AG10803 (cell line): ENCODE data around the gene TLX2.

ENCODE experiments used
- DNase-seq: peaks from one replicate; pipeline ENCODE4 v3.0.0; 2010; ENCODE audit warnings: low read depth
- H3K4me3 ChIP-seq: 2 replicates; pipeline ENCODE4 v1.5.1; 2011; ENCODE audit warnings: mild to moderate bottlenecking, low read length, control low read depth
- CTCF ChIP-seq: conservative IDR thresholded peaks from 2 replicates; pipeline ENCODE4 v1.5.1; 2011; ENCODE audit warnings: mild to moderate bottlenecking, low read length, control low read depth, inconsistent platforms

The TLX2 gene

GRCh38 chr2:74502720-74503505 lies 11.3 kb upstream of the TLX2 start:
- peak; percentile 35; the same call in 1 of the 2 replicates for TF ChIP-seq CTCF
- DNase-seq, result peak; percentile 83
- peak overlapping the region; percentile 78 for H3K4me3 ChIP-seq

- no peak for DNase-seq
- no peak for TF ChIP-seq CTCF
- peak overlapping the region; percentile 78 for H3K4me3 ChIP-seq
Measured at GRCh38 chr2:74503506-74504475, 10.5 kb upstream of the TLX2 start.

DNA sequence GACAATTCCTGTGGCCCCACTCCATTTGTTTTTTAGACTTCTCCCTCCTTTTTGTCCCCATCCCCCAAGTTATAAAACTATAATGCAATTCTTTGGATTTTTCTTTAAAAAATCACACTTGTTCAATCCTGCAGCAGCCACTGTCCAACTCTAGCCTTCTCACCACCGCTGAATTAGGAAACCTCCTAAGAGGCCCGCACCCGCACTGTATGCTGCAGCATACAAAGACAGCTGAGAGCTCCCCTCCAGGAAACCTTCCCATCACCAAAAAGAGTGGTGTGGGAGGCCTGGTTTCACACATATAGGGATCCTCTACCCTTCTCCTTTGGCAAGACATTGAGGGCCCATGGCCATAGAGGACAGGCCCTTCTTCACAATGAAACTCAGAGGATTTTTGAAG lies 9.7 kb upstream of the TLX2 start:
- no peak for DNase-seq
- H3K4me3 ChIP-seq, result no peak overlapping the region; the same call in 1 of the 2 replicates
- TF ChIP-seq CTCF, result no peak

- H3K4me3 ChIP-seq, result peak overlapping the region; percentile 47
- no peak for DNase-seq
- no peak for TF ChIP-seq CTCF
Measured at GRCh38 chr2:74505448-74506246, 8.6 kb upstream of the TLX2 start.

DNA sequence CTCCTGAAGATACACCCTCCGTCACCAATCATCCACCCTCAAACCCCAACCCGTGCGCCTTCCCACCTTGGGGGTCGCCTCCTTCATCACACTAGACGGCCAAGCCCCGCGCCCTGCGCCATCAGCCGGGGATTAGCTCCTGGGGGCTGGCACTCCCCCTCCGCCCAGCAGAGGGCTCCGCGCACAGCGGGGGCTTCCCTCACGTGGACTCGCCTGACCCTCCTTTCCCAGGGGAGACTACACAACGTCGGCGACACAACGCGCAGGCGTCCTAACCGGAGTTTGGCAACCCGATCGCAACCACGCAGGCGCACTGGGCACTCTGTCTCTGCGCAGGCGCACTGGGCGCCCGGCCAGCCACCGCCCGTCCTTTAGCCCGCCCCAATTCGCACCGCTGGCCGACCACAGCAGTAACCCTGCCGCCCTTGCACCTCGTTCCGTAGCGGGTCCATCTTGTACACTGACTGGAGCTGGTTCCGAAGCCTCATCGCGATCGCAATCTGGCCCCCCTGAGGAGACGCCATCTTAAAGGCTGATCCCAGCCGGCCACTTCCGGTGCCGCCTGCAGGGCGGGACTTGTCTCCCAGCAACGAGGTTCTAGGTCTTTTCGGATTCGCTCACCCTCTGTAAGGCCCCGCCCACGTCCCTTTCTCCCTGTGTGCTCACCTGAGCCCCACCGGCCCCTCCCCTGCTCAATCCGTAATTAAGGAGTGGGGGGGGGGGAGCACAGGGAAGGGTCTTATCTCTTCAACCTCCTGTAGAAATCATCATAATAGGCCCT lies 6.9 kb upstream of the TLX2 start, which contains the start of gene PCGF1:
Gene PCGF1, minus strand, starts transcription at position 551 of the 781 bp plus-strand sequence. Its CDS starts 27 bp downstream, at position 524.
- peak; percentile 36 for TF ChIP-seq CTCF
- peak within 1 kb of the TSS; percentile 98 for H3K4me3 ChIP-seq
- DNase-seq, result peak; percentile 98
